GM12892 (cell line): Measurements from ENCODE around the gene ST8SIA5.

Experiments used
- DNase-seq: peaks from one replicate; pipeline ENCODE4 v3.0.0; 2011; ENCODE audit not compliant: insufficient read length
- FAIRE-seq: peaks from 2 replicates; lab custom pipeline; 2011; peaks lifted over from hg19 to GRCh38; lab: Jason Lieb, UNC
- POLR2A ChIP-seq: IDR thresholded peaks from 2 replicates; pipeline ENCODE4 v1.6.1; 2011; ENCODE audit warnings: low read depth, low read length, control low read depth
- POLR2AphosphoS5 ChIP-seq: IDR thresholded peaks from 2 replicates; pipeline ENCODE4 v1.6.1; 2011; ENCODE audit warnings: low read depth, low read length, control low read depth
- TAF1 ChIP-seq: IDR thresholded peaks from 2 replicates; pipeline ENCODE4 v1.6.1; 2011; ENCODE audit warnings: low read depth, mild to moderate bottlenecking, control low read depth, low read length, borderline replicate concordance

Gene ST8SIA5

GRCh38 chr18:46659484-46659883 is 97.4 kb downstream of the ST8SIA5 start:
- FAIRE-seq (no peak), DNase-seq (no peak)
- TF ChIP-seq POLR2A (no peak), POLR2AphosphoS5 (no peak), TAF1 (no peak)

GRCh38 chr18:46657115-46657955 is 99.5 kb downstream of the ST8SIA5 start, which contains the start of gene LOXHD1:
Gene LOXHD1, minus strand, starts transcription at chr18:46657220. Its CDS starts 187 bp downstream, at chr18:46657033.
- DNase-seq, result no peak
- no peak for FAIRE-seq
- TF ChIP-seq POLR2A (no peak), POLR2AphosphoS5 (no peak), TAF1 (no peak)

GRCh38 chr18:46656326-46657114 is 100.3 kb downstream of the ST8SIA5 start:
- FAIRE-seq (no peak), DNase-seq (no peak)
- TF ChIP-seq TAF1 (no peak), POLR2A (no peak), POLR2AphosphoS5 (no peak)

- no peak for TF ChIP-seq TAF1
- no peak for TF ChIP-seq POLR2AphosphoS5
- TF ChIP-seq POLR2A, result no peak
- FAIRE-seq (no peak), DNase-seq (no peak)
Observed at GRCh38 chr18:46652372-46652771, 104.5 kb downstream of the ST8SIA5 start.

GRCh38 chr18:46650681-46651080 is 106.2 kb downstream of the ST8SIA5 start:
- TF ChIP-seq POLR2AphosphoS5 (no peak), TAF1 (no peak), POLR2A (no peak)
- FAIRE-seq, result no peak
- no peak for DNase-seq

GRCh38 chr18:46649071-46649862 is 107.6 kb downstream of the ST8SIA5 start:
- no peak for DNase-seq
- FAIRE-seq, result no peak
- no peak for TF ChIP-seq POLR2AphosphoS5
- no peak for TF ChIP-seq POLR2A
- TF ChIP-seq TAF1, result no peak

GRCh38 chr18:46646468-46646867 is 110.4 kb downstream of the ST8SIA5 start:
- FAIRE-seq (no peak), DNase-seq (no peak)
- TF ChIP-seq POLR2A (no peak), TAF1 (no peak), POLR2AphosphoS5 (no peak)

GRCh38 chr18:46642561-46642960 is 114.3 kb downstream of the ST8SIA5 start:
- no peak for TF ChIP-seq TAF1
- TF ChIP-seq POLR2A, result no peak
- TF ChIP-seq POLR2AphosphoS5, result no peak
- DNase-seq (no peak), FAIRE-seq (no peak)

- no peak for FAIRE-seq
- DNase-seq, result no peak
Observed at GRCh38 chr18:46641917-46642316, 114.9 kb downstream of the ST8SIA5 start.

GRCh38 chr18:46639386-46639785 is 117.5 kb downstream of the ST8SIA5 start:
- no peak for DNase-seq
- FAIRE-seq, result no peak
- TF ChIP-seq POLR2AphosphoS5 (no peak), POLR2A (no peak), TAF1 (no peak)

More at GRCh38 chr18:46641917-46642316, 114.9 kb downstream of the ST8SIA5 start:
- TF ChIP-seq POLR2AphosphoS5, result no peak
- TF ChIP-seq POLR2A, result no peak
- no peak for TF ChIP-seq TAF1

GRCh38 chr18:46636040-46636630 is 120.7 kb downstream of the ST8SIA5 start:
- DNase-seq (no peak), FAIRE-seq (no peak)
- TF ChIP-seq TAF1, result no peak
- no peak for TF ChIP-seq POLR2AphosphoS5
- no peak for TF ChIP-seq POLR2A
